OCI-LY1 (cell line): ENCODE results near the gene CLEC1A.

Experiments
- H2AFZ ChIP-seq: fragments of 200-600 bp; sonication (generic), shearing (Covaris generic); 2 replicates; pipeline ENCODE4 v1.6.0; 2014; ENCODE audit warnings: antibody characterized with exemption, mild to moderate bottlenecking, low read length
- H3F3A ChIP-seq: fragments of 200-600 bp; sonication (generic), shearing (Covaris generic); 2 replicates; pipeline ENCODE4 v1.6.0; 2014; ENCODE audit warnings: mild to moderate bottlenecking, antibody characterized with exemption, low read length, moderate library complexity; ENCODE audit not compliant: insufficient read depth
- H3K27ac ChIP-seq: fragments of 200-600 bp; sonication (generic); 2 replicates; pipeline ENCODE4 v1.5.1; 2014; ENCODE audit warnings: low read length, mixed run types, mild to moderate bottlenecking, low read depth; ENCODE audit not compliant: poor library complexity, severe bottlenecking
- H3K27me3 ChIP-seq: fragments of 200-600 bp; sonication (generic); 2 replicates; pipeline ENCODE4 v1.6.0; 2014; ENCODE audit warnings: antibody characterized with exemption, mild to moderate bottlenecking, low read length, moderate library complexity; ENCODE audit not compliant: insufficient read depth
- H3K36me3 ChIP-seq: fragments of 200-600 bp; sonication (generic); 2 replicates; pipeline ENCODE4 v1.6.1; 2014; ENCODE audit warnings: mild to moderate bottlenecking, antibody characterized with exemption, low read length, moderate library complexity, mixed read lengths; ENCODE audit not compliant: insufficient read depth
- H3K4me1 ChIP-seq: fragments of 200-600 bp; sonication (generic); 2 replicates; pipeline ENCODE4 v1.5.1; 2014; ENCODE audit warnings: mild to moderate bottlenecking, low read length, moderate library complexity; ENCODE audit not compliant: insufficient read depth, severe bottlenecking
- H3K4me2 ChIP-seq: fragments of 200-600 bp; sonication (generic), shearing (Covaris generic); 2 replicates; pipeline ENCODE4 v1.6.1; 2014; ENCODE audit warnings: low read length
- H3K4me3 ChIP-seq: fragments of 200-600 bp; sonication (generic); 2 replicates; pipeline ENCODE4 v1.5.1; 2014; ENCODE audit warnings: low read length, low read depth, mild to moderate bottlenecking, mixed read lengths; ENCODE audit not compliant: poor library complexity, severe bottlenecking
- H3K79me2 ChIP-seq: fragments of 200-600 bp; shearing (Covaris generic); 2 replicates; pipeline ENCODE4 v1.6.1; 2016; ENCODE audit warnings: mixed run types, low read length, mixed read lengths; ENCODE audit not compliant: insufficient read depth
- H3K9ac ChIP-seq: fragments of 200-600 bp; sonication (generic), shearing (Covaris generic); 2 replicates; pipeline ENCODE4 v1.6.1; 2014; ENCODE audit warnings: mild to moderate bottlenecking, low read length, mixed read lengths
- H3K9me2 ChIP-seq: fragments of 200-600 bp; sonication (generic), shearing (Covaris generic); 2 replicates; pipeline ENCODE4 v1.6.1; 2014; ENCODE audit warnings: low read depth, mild to moderate bottlenecking, low read length, mixed read lengths
- H3K9me3 ChIP-seq: fragments of 200-600 bp; shearing (Covaris generic); 2 replicates; pipeline ENCODE4 v1.6.1; 2014; ENCODE audit warnings: low read length, mixed read lengths
- H4K20me1 ChIP-seq: fragments of 200-600 bp; sonication (generic), shearing (Covaris generic); 2 replicates; pipeline ENCODE4 v1.6.0; 2016; ENCODE audit warnings: mild to moderate bottlenecking, low read length; ENCODE audit not compliant: insufficient read depth
- CTCF ChIP-seq: fragments of 200-600 bp; sonication (generic), shearing (Covaris generic); IDR thresholded peaks from 2 replicates; pipeline ENCODE4 v1.5.1; 2017; ENCODE audit warnings: mild to moderate bottlenecking, antibody characterized with exemption, low read length, moderate library complexity, mixed read lengths
- EZH2 ChIP-seq: fragments of 200-600 bp; sonication (generic), shearing (Covaris generic); IDR thresholded peaks from 2 replicates; pipeline ENCODE4 v1.8.0; 2017; ENCODE audit warnings: borderline replicate concordance, mixed run types, mild to moderate bottlenecking, antibody characterized with exemption, low read length, moderate library complexity, mixed read lengths

Gene CLEC1A

DNA sequence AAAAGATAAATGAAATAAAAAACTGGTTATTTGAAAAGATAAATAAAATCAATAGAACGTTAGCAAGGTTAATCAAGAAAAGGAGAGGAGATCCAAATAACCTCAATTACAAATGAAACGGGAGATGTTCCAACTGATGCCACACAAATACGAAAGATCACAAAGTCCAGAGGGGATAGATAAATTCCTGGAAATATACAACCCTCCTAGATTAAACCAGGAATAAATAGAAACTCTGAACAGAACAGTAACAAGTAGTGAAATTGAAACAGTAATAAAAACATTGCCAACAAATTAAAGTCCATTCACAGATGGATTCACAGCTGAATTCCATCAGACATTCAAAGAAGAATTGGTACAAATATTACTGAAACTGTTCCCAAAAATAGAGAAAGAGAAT is 12.4 kb downstream of the CLEC1A start:
- Histone ChIP-seq H3K79me2 (no peaks in the 10 kb centered on the region), H3K27me3 (no peaks in the 10 kb centered on the region), H3K4me3 (no peak overlapping the region), H3K9me3 (no peaks in the 10 kb centered on the region), H3K27ac (no peak overlapping the region), H3K4me2 (no peak overlapping the region), H3K9ac (no peak overlapping the region), H3K9me2 (no peaks in the 10 kb centered on the region), H2AFZ (no peak overlapping the region), H4K20me1 (no peaks in the 10 kb centered on the region), H3K36me3 (no peaks in the 10 kb centered on the region), H3F3A (no peaks in the 10 kb centered on the region), H3K4me1 (no peaks in the 10 kb centered on the region)
- TF ChIP-seq CTCF, result no peak
- no peak for TF ChIP-seq EZH2

GRCh38 chr12:10084733-10085132 is 14.1 kb downstream of the CLEC1A start:
- TF ChIP-seq EZH2 (no peak), CTCF (no peak)
- Histone ChIP-seq H3K27ac (no peak overlapping the region), H3K79me2 (no peaks in the 10 kb centered on the region), H3K9me3 (no peaks in the 10 kb centered on the region), H3K4me1 (no peaks in the 10 kb centered on the region), H3K36me3 (no peaks in the 10 kb centered on the region), H3K9ac (no peak overlapping the region), H2AFZ (no peak overlapping the region), H3K9me2 (no peaks in the 10 kb centered on the region), H3F3A (no peaks in the 10 kb centered on the region), H3K4me2 (no peak overlapping the region), H3K27me3 (no peaks in the 10 kb centered on the region), H3K4me3 (no peak overlapping the region), H4K20me1 (no peaks in the 10 kb centered on the region)

- Histone ChIP-seq H3K79me2 (no peaks in the 10 kb centered on the region), H3K27me3 (no peaks in the 10 kb centered on the region), H3K4me3 (no peak overlapping the region), H3K9me3 (no peaks in the 10 kb centered on the region), H3K36me3 (no peaks in the 10 kb centered on the region), H3K9me2 (no peaks in the 10 kb centered on the region), H3K9ac (no peak overlapping the region), H3K4me1 (no peaks in the 10 kb centered on the region), H4K20me1 (no peaks in the 10 kb centered on the region), H3K27ac (no peak overlapping the region), H3K4me2 (no peak overlapping the region), H2AFZ (no peak overlapping the region), H3F3A (no peaks in the 10 kb centered on the region)
- TF ChIP-seq CTCF, result no peak
- no peak for TF ChIP-seq EZH2
Observed at GRCh38 chr12:10082117-10082874, 16.5 kb downstream of the CLEC1A start.
